ENCODE results near the gene LRP1B. TPM values are rescaled to one million over a fixed set of nuclear protein-coding genes. Genes with fewer than 3 reads are reported as not detected.
"Not testable (repeated sequence)": the region's sequence is repeated elsewhere in the genome, so short reads cannot be mapped to it uniquely, and the experiment has no call there.

LRP1B gene
- total RNA-seq, 4 donors from 2014 or later = 0.42 to 0.71 (median 0.65) TPM

- 92% methylated on average over 1 of the region's 1 CpG for WGBS
- Histone ChIP-seq H3K27ac (replicated peaks in 1 of 4) (no peak overlapping the region), H3K4me3 (no peak overlapping the region), H3K36me3 (no peaks in the 10 kb centered on the region), H3K4me1 (no peaks in the 10 kb centered on the region), H3K9me3 (no peaks in the 10 kb centered on the region), H3K27me3 (no peaks in the 10 kb centered on the region)
- DNase-seq (ENCODE audit: extremely low spot score) = no peak
- TF ChIP-seq EP300 (IDR thresholded peaks at IDR 0.05) (no peak), POLR2AphosphoS5 (IDR thresholded peaks at IDR 0.05) (no peak), POLR2A (IDR thresholded peaks at IDR 0.05; ENCODE audit: low read depth) (no peak)
- TF ChIP-seq, protein P1, sequence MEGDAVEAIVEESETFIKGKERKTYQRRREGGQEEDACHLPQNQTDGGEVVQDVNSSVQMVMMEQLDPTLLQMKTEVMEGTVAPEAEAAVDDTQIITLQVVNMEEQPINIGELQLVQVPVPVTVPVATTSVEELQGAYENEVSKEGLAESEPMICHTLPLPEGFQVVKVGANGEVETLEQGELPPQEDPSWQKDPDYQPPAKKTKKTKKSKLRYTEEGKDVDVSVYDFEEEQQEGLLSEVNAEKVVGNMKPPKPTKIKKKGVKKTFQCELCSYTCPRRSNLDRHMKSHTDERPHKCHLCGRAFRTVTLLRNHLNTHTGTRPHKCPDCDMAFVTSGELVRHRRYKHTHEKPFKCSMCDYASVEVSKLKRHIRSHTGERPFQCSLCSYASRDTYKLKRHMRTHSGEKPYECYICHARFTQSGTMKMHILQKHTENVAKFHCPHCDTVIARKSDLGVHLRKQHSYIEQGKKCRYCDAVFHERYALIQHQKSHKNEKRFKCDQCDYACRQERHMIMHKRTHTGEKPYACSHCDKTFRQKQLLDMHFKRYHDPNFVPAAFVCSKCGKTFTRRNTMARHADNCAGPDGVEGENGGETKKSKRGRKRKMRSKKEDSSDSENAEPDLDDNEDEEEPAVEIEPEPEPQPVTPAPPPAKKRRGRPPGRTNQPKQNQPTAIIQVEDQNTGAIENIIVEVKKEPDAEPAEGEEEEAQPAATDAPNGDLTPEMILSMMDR (IDR thresholded peaks at IDR 0.05) = no peak
- intact Hi-C loops (cut with DNase I) = no loop called here
Observed at GRCh38 chr2:141182246-141182645, 948.6 kb downstream of the LRP1B start.

DNA sequence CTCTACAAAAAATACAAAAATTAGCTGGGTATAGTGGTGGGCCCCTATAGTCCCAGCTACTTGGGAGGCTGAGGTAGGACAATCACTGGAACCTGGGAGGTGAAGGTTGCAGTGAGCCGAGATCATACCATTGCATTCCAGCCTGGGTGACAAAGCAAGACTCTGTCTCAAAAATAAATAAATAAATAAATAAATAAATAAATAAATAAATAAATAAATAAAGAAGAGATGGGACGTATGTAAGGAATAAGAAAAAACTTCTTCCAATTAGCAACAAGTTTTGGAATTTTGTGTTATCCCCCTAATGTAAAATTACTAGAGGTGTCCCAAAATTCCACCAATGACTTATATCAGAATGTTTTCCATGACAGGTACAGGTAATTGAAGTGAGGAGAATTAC lies 961.7 kb downstream of the LRP1B start:
- H3K36me3 ChIP-seq; H3K4me3 ChIP-seq; H3K4me1 ChIP-seq; H3K27me3 ChIP-seq; intact Hi-C loops (cut with DNase I); H3K9me3 ChIP-seq; DNase-seq (ENCODE audit: extremely low spot score); H3K27ac ChIP-seq (replicated peaks in 1 of 4): not testable (repeated sequence)
- WGBS = 93% methylated on average over 2 of the region's 2 CpGs

DNA sequence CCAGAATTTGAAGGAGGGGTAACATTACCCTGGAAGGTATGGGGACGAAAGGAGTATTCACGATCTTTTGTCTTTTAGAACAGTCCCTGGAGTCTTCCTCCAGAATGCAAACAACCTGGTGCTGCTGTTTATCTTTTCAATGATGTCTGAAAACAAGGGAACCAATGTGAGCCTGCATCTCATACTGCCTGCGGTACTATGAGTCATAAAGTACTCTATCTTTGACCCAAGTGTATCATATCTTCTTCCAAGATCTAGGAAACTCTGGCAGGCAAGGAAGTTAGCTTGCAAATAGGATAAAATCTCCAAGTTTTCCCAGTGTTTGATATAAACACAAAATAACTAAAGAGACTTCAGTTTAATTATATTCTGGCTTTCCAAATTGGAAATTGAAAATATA lies 968.5 kb downstream of the LRP1B start:
- no peak overlapping the region for H3K4me3 ChIP-seq
- WGBS = 70% methylated on average over 3 of the region's 3 CpGs
- intact Hi-C loops (cut with DNase I) = no loop called here

GRCh38 chr2:141151611-141152286 lies 979.1 kb downstream of the LRP1B start:
- no peaks in the 10 kb centered on the region for H3K36me3 ChIP-seq
- H3K4me1 ChIP-seq = no peaks in the 10 kb centered on the region
- intact Hi-C loops (cut with DNase I) = no loop called here
- H3K27ac ChIP-seq (replicated peaks in 1 of 4) = no peak overlapping the region
- H3K27me3 ChIP-seq = no peaks in the 10 kb centered on the region
- no peak for DNase-seq (ENCODE audit: extremely low spot score)
- TF ChIP-seq, protein P1 (IDR thresholded peaks at IDR 0.05) = no peak
- TF ChIP-seq EP300 (IDR thresholded peaks at IDR 0.05) (no peak), POLR2AphosphoS5 (IDR thresholded peaks at IDR 0.05) (no peak), POLR2A (IDR thresholded peaks at IDR 0.05; ENCODE audit: low read depth) (no peak)
- 71% methylated on average over 3 of the region's 3 CpGs for WGBS
- no peak overlapping the region for H3K4me3 ChIP-seq
- H3K9me3 ChIP-seq = no peaks in the 10 kb centered on the region

More for the DNA sequence above, 968.5 kb downstream of the LRP1B start:
- Histone ChIP-seq H3K36me3 (no peaks in the 10 kb centered on the region), H3K27me3 (no peaks in the 10 kb centered on the region), H3K27ac (replicated peaks in 1 of 4) (no peak overlapping the region), H3K9me3 (no peaks in the 10 kb centered on the region), H3K4me1 (no peaks in the 10 kb centered on the region)
- no peak for TF ChIP-seq EP300 (IDR thresholded peaks at IDR 0.05)
- TF ChIP-seq, protein P1 (IDR thresholded peaks at IDR 0.05) = no peak
- no peak for TF ChIP-seq POLR2AphosphoS5 (IDR thresholded peaks at IDR 0.05)
- TF ChIP-seq POLR2A (IDR thresholded peaks at IDR 0.05; ENCODE audit: low read depth) = no peak
- DNase-seq (ENCODE audit: extremely low spot score) = no peak

DNA sequence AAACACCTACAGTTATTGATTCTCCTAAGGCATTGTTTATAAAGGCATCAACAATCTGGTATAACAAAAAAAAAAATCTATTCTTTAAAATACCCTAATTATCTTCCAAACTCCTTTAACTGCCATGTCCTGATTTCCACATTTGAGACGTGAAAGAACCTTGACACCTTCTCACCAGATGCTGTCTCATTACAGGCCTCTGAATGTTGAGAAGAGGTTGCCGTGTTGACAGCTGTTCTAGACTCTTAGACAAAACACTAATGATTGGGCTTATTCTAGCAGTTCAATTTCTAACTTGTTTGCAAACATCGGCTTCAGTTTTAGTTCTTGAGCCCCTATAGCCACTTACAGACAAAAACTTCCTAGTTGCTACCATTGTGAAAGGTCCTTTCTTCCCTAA lies 988.8 kb downstream of the LRP1B start:
- no peak for TF ChIP-seq POLR2A (IDR thresholded peaks at IDR 0.05; ENCODE audit: low read depth)
- TF ChIP-seq, protein P1 (IDR thresholded peaks at IDR 0.05) = no peak
- no peak for TF ChIP-seq EP300 (IDR thresholded peaks at IDR 0.05)
- TF ChIP-seq POLR2AphosphoS5 (IDR thresholded peaks at IDR 0.05) = no peak
- H3K27me3 ChIP-seq = no peaks in the 10 kb centered on the region
- H3K9me3 ChIP-seq = peaks cover 0 to 3% (median 0%) of the 10 kb centered on the region in 4 donors
- no peak overlapping the region for H3K27ac ChIP-seq (replicated peaks in 1 of 4)
- H3K36me3 ChIP-seq = no peaks in the 10 kb centered on the region
- intact Hi-C loops (cut with DNase I) = no loop called here
- no peak for DNase-seq (ENCODE audit: extremely low spot score)
- H3K4me1 ChIP-seq = no peaks in the 10 kb centered on the region
- 85% methylated on average over 3 of the region's 3 CpGs for WGBS
- H3K4me3 ChIP-seq = no peak overlapping the region

Measured in esophagus muscularis mucosa (tissue), 4 donors.